Measurements from ENCODE around the gene GCLM. TPM values are rescaled to one million over a fixed set of nuclear protein-coding genes. Genes with fewer than 3 reads are reported as not detected.

Gene GCLM
- total RNA-seq, 1 experiment from 2014 or later: 28.9 TPM

- TF ChIP-seq TCF7L2 (IDR thresholded peaks at IDR 0.05; ENCODE audit: borderline replicate concordance, extremely low read depth, insufficient read depth, insufficient read length) (peak; percentile 31), SRF (IDR thresholded peaks at IDR 0.05; ENCODE audit: low read depth) (no peak), JUND (IDR thresholded peaks at IDR 0.05) (no peak), SP1 (IDR thresholded peaks at IDR 0.05; ENCODE audit: low read depth) (0 out of 2 replicates have a peak, but pooled peaks have one; percentile 6), EGR1 (IDR thresholded peaks at IDR 0.05; ENCODE audit: low read depth) (peak; percentile 95)
Measured at GRCh38 chr1:93846206-93846991, 62.8 kb downstream of the GCLM start (continued).

- no peak for DNase-seq (ENCODE audit: low read depth, low spot score)
- H3K9ac ChIP-seq (ENCODE audit: low read length): peak overlapping the region; percentile 78
- intact Hi-C loops (cut with micrococcal nuclease): loop anchor here (2.0 kb wide), 2 partner anchors 407 to 541 kb away; no protein-coding TSS in a partner anchor
- H4K20me1 ChIP-seq (ENCODE audit: insufficient read depth): no peaks in the 10 kb centered on the region
- peak overlapping the region; percentile 58 for H2AFZ ChIP-seq (ENCODE audit: low read depth, low read length, poor library complexity, severe bottlenecking)
- ATAC-seq: peak; percentile 26
- peak overlapping the region; percentile 59 to 79 for H3K4me3 ChIP-seq (replicated peaks in 1 of 2; ENCODE audit: low read depth in 1 of 2, low read length in 2 of 2)
- H3K4me2 ChIP-seq (ENCODE audit: low read length): peak overlapping the region; percentile 97
- H3K4me1 ChIP-seq (ENCODE audit: control insufficient read depth in 1 of 2, insufficient read depth in 2 of 2, low read length in 2 of 2): peaks cover 7 to 33% of the 10 kb centered on the region in 2 experiments; a peak in 3 of 4 replicates
- TF ChIP-seq SIN3A (IDR thresholded peaks at IDR 0.05; ENCODE audit: low read depth) (peak; percentile 61; the same call in 1 of the 2 replicates), CBX3 (IDR thresholded peaks at IDR 0.05; ENCODE audit: low read depth) (no peak), YY1 (IDR thresholded peaks at IDR 0.05; ENCODE audit: extremely low read depth, insufficient replicate concordance, low read depth, low read length) (peak; percentile 3)
- H3K79me2 ChIP-seq (ENCODE audit: insufficient read depth, low read length): no peaks in the 10 kb centered on the region
- H3K27ac ChIP-seq (ENCODE audit: low read depth, low read length): peak overlapping the region; percentile 69
- ChIA-PET POLR2A (interaction anchor here (0.7 to 1.3 kb wide), 2 partner anchors 140 to 228 kb away, joined by 3 to 4 read pairs; no protein-coding TSS in a partner anchor), RAD21 (ENCODE audit: low non-redundant PET in 1 of 2, low total read pairs in 2 of 2, uncharacterized antibody in 2 of 2, unreplicated experiment in 2 of 2) (interaction anchor here in 1 of 2 experiments (0.7 kb wide), 1 partner anchor 406 kb away, joined by 3 read pairs; no protein-coding TSS in a partner anchor), CTCF (interaction anchor here (0.9 to 1.5 kb wide), 7 partner anchors 16 to 541 kb away, joined by 3 to 11 read pairs (median 7); no protein-coding TSS in a partner anchor)
- H3K9me3 ChIP-seq (ENCODE audit: control insufficient read depth in 1 of 2, insufficient read depth in 1 of 2, low read depth in 1 of 2, low read length in 2 of 2): no peaks in the 10 kb centered on the region
- BruUV-seq (replicated peaks): TSS peak; percentile 45
- no peaks in the 10 kb centered on the region for H3K36me3 ChIP-seq (ENCODE audit: control insufficient read depth in 1 of 2, insufficient read depth in 2 of 2, low read length in 2 of 2)
- H3K27me3 ChIP-seq (ENCODE audit: insufficient read depth, low read length): no peaks in the 10 kb centered on the region
- no peaks in the 10 kb centered on the region for H3K9me2 ChIP-seq (ENCODE audit: insufficient read depth)
Measured at GRCh38 chr1:93845538-93846205, 63.6 kb downstream of the GCLM start.

All from HCT116 (cell line).